PFSK-1 (cell line): ENCODE results near the gene UNC5CL.

Source experiments
- FOXP2 ChIP-seq: optimal IDR thresholded peaks from 2 replicates; pipeline ENCODE3; 2011; ENCODE audit warnings: borderline replicate concordance, control low read depth, inconsistent platforms; ENCODE audit not compliant: insufficient read depth; ENCODE audit errors: extremely low read length, extremely low read depth
- POLR2AphosphoS5 ChIP-seq: IDR thresholded peaks from 2 replicates; pipeline ENCODE4 v1.6.1; 2012; ENCODE audit warnings: low read depth, mild to moderate bottlenecking, control low read depth, low read length, moderate library complexity
- SIN3A ChIP-seq: IDR thresholded peaks from 2 replicates; pipeline ENCODE4 v1.6.1; 2012; ENCODE audit warnings: mild to moderate bottlenecking, low read length, moderate library complexity, borderline replicate concordance; ENCODE audit not compliant: insufficient read depth
- TAF1 ChIP-seq: IDR thresholded peaks from 2 replicates; pipeline ENCODE4 v1.6.1; 2012; ENCODE audit warnings: low read length, control low read depth, borderline replicate concordance; ENCODE audit not compliant: insufficient read depth
- TF ChIP-seq, protein P1 (sequence below), 2 experiments: IDR thresholded peaks; 2 replicates each; pipeline versions ENCODE4 v1.6.1 to v1.8.0; 2011 to 2012; ENCODE audit warnings: low read depth in 2 of 2, low read length in 2 of 2, control low read depth in 1 of 2, inconsistent platforms in 1 of 2, mild to moderate bottlenecking in 1 of 2, moderate library complexity in 1 of 2; ENCODE audit not compliant: insufficient read depth in 1 of 2

UNC5CL gene

DNA sequence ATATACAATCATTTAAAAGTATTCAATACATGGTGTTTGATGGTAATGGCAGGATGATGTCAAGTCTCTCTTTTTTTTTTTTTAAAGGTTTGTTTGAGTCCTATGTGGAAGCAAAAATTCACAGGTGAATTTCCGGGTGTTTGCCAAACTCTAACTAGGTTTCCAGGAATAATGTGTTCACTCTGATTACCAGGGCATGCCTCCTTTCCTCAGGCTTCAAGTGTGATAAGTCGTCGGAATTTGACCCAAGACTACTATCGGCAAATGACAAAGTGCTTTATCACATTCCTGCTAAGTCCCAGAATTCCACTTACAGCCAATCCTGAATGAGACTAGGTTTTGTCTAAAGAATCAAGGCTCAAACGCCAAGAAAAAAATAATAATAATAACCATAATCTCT is 25.8 kb upstream of the UNC5CL start:
- TF ChIP-seq SIN3A (no peak), POLR2AphosphoS5 (no peak), TAF1 (no peak), FOXP2 (no peak)
- TF ChIP-seq, protein P1, sequence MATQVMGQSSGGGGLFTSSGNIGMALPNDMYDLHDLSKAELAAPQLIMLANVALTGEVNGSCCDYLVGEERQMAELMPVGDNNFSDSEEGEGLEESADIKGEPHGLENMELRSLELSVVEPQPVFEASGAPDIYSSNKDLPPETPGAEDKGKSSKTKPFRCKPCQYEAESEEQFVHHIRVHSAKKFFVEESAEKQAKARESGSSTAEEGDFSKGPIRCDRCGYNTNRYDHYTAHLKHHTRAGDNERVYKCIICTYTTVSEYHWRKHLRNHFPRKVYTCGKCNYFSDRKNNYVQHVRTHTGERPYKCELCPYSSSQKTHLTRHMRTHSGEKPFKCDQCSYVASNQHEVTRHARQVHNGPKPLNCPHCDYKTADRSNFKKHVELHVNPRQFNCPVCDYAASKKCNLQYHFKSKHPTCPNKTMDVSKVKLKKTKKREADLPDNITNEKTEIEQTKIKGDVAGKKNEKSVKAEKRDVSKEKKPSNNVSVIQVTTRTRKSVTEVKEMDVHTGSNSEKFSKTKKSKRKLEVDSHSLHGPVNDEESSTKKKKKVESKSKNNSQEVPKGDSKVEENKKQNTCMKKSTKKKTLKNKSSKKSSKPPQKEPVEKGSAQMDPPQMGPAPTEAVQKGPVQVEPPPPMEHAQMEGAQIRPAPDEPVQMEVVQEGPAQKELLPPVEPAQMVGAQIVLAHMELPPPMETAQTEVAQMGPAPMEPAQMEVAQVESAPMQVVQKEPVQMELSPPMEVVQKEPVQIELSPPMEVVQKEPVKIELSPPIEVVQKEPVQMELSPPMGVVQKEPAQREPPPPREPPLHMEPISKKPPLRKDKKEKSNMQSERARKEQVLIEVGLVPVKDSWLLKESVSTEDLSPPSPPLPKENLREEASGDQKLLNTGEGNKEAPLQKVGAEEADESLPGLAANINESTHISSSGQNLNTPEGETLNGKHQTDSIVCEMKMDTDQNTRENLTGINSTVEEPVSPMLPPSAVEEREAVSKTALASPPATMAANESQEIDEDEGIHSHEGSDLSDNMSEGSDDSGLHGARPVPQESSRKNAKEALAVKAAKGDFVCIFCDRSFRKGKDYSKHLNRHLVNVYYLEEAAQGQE (IDR thresholded peaks at IDR 0.05; ENCODE audit: insufficient read depth in 1 of 2, low read depth in 2 of 2, low read length in 2 of 2), result no peak

DNA sequence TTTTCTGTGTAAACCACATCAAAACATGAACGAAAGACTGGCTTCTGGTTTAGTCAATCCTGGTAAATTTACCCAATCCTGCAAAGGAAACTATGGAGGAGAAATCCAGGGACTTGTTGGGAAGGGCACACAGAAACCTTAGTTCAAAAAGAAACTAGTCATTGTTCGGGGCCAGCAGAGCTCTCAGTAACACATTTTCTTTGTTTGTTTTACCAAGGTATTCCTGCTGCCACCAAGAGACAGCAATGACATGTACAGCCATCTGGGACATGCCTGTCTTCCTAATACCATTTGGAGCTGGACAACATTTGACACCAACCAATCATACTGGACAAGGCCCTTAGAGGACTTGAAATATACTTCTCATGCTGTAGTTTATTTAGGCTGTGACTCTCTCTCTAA is 24.9 kb upstream of the UNC5CL start:
- TF ChIP-seq TAF1 (no peak), SIN3A (no peak), POLR2AphosphoS5 (no peak), FOXP2 (no peak)
- TF ChIP-seq, protein P1 (IDR thresholded peaks at IDR 0.05; ENCODE audit: insufficient read depth in 1 of 2, low read depth in 2 of 2, low read length in 2 of 2), result no peak

DNA sequence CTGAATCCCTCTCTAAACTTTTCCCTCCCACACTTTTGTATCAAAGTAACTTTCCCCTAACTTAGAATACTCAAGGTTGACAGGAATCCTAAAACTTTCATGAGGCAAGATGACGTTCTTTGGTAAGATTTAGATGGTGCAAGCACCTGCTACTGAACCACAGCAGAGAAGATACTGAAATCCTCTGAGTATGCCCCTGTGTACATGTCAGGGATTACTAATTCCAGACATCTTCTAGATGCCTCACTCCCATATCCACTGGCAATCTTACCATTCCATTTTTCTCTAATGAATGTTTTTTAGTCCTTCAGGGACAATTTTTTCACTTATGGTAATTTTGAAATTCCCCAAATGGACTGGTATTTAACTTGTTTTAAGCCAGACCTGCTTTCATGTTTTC is 23.0 kb upstream of the UNC5CL start:
- TF ChIP-seq, protein P1 (IDR thresholded peaks at IDR 0.05; ENCODE audit: insufficient read depth in 1 of 2, low read depth in 2 of 2, low read length in 2 of 2), result no peak

DNA sequence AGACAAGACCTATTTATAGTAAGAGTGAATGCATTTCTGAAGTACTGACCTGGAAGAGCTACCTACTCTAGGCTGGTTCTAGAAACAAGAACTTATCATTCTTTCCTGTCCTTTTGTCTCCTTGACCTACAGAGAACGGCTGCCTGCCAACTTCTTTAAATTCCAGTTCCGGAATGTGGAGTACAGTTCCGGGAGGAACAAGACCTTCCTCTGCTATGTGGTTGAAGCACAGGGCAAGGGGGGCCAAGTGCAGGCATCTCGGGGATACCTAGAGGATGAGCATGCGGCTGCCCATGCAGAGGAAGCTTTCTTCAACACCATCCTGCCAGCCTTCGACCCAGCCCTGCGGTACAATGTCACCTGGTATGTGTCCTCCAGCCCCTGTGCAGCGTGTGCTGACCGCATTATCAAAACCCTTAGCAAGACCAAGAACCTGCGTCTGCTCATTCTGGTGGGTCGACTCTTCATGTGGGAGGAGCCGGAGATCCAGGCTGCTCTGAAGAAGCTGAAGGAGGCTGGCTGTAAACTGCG is 22.2 kb upstream of the UNC5CL start:
- TF ChIP-seq TAF1 (no peak), FOXP2 (no peak), SIN3A (no peak), POLR2AphosphoS5 (no peak)
- TF ChIP-seq, protein P1 (IDR thresholded peaks at IDR 0.05; ENCODE audit: insufficient read depth in 1 of 2, low read depth in 2 of 2, low read length in 2 of 2), result no peak

DNA sequence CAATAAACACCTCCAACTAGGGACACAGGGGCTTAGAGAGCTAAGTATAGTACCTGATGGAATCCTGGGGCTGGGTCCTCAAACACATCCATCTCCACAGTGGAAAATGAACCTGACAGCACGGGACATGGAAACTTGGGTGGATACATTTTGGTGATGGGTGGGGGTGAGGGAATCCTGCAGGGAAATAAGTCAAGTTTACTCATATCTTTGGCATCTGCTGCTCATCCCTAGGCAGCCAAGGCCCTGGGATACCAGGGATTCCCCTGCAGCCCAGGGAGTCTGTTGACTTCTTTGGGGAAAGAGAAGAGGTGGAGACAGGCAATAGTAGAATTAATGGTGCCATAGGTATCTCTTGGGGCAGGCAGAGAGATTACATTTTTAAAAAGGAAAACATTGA is 20.5 kb upstream of the UNC5CL start:
- no peak for TF ChIP-seq FOXP2
- no peak for TF ChIP-seq POLR2AphosphoS5

DNA sequence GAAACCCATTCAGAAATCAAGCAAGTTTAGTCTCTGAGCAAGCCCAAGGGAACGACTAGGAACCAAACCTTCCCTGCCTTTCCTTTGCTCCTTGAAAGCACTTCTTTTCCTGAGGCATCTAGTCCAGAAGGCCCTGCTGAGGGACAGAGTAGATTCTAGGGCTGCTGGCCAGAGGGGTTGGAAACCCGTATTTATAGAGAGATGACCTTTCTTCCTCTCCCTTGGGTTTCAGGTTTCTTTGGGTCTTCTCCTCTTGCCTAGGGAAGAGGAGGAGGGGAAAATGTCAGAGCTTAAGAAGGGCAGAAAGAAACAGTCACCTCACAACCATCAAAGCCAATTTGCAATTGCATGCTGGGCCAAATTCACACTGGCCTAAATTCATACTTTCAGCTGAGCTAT is 19.8 kb upstream of the UNC5CL start:
- TF ChIP-seq SIN3A (no peak), FOXP2 (no peak), POLR2AphosphoS5 (no peak), TAF1 (no peak)
- TF ChIP-seq, protein P1 (IDR thresholded peaks at IDR 0.05; ENCODE audit: insufficient read depth in 1 of 2, low read depth in 2 of 2, low read length in 2 of 2), result no peak
